Ovary (tissue), 3 donors: ENCODE measurements around the gene SFSWAP.

Experiments
- CTCF ChIP-seq, 3 donors: fragments of 450-650 bp in 2 of 3; fragments of 200-600 bp in 1 of 3; IDR thresholded peaks; one replicate each; pipeline versions ENCODE4 v1.5.1 to v1.8.0; 2016 to 2022; ENCODE audit warnings: antibody characterized with exemption in 3 of 3, mild to moderate bottlenecking in 1 of 3
- EP300 ChIP-seq: sonication (generic); formaldehyde crosslinking; IDR thresholded peaks from one replicate; pipeline ENCODE4 v1.6.1; 2017; ENCODE audit warnings: antibody characterized with exemption
- donor health status: DM: no; HTN: no; CAD: no.

GRCh38 chr12:131710464-131711457 is at the start of gene SFSWAP:
- TF ChIP-seq EP300 (no peak), CTCF (IDR thresholded peaks at IDR 0.05) (peak in 2 of 3 donors; percentile 25 to 26)
